ENCODE measurements around the gene SMYD4.

GRCh38 chr17:1782171-1782567, 47.5 kb downstream of the SMYD4 start:
- TF ChIP-seq CTCF (IDR thresholded peaks at IDR 0.05) (no peak), EZH2 (IDR thresholded peaks at IDR 0.05; ENCODE audit: borderline replicate concordance, insufficient read depth, low read depth, low read length, poor library complexity, severe bottlenecking) (no peak)

Data from B cell (primary cell).